HepG2 (cell line): ENCODE results near the gene CPT1A. TPM values are rescaled to one million over a fixed set of nuclear protein-coding genes. Genes with fewer than 3 reads are reported as not detected.

ENCODE experiments used
- ATAC-seq: fragments of 200-7000 bp; cut with Tn5 transposase; 3 replicates; pipeline ENCODE4 v1.9.1; 2020; ENCODE audit warnings: mild to moderate bottlenecking, moderate library complexity
- BruUV-seq: library from RNA; stranded (reverse); fragments of 400-500 nt; replicated peaks from 2 replicates; lab custom pipeline; 2021; lab: Mats Ljungman, UMichigan
- CTCF ChIA-PET: fragments of 300-600 bp; formaldehyde crosslinking; extraction: SDS; loops from one replicate; lab custom pipeline; 2021; ENCODE audit warnings: low total read pairs, inconsistent platforms, low intra/inter-chr PET ratio; lab: Yijun Ruan, JAX
- POLR2A ChIA-PET: fragments of 350-600 bp; sonication (Branson Sonifier 250); formaldehyde crosslinking; loops from one replicate; lab custom pipeline; 2020; ENCODE audit warnings: antibody characterized with exemption, inconsistent platforms; lab: Yijun Ruan, JAX
- DNase-seq: peaks from one replicate; pipeline ENCODE4 v3.0.0-alpha.2; 2015; ENCODE audit warnings: low spot score
- FAIRE-seq: peaks from 3 replicates; lab custom pipeline; 2011; peaks lifted over from hg19 to GRCh38; lab: Jason Lieb, UNC
- H2AFZ ChIP-seq: one replicate; pipeline ENCODE4 v1.6.1; 2011; ENCODE audit warnings: low read length, inconsistent platforms
- H3K27ac ChIP-seq: fragments of 300-600 bp; 3 replicates; pipeline ENCODE4 v1.8.0; 2011; ENCODE audit warnings: mixed run types, mild to moderate bottlenecking, mixed read lengths, low read length, inconsistent platforms; ENCODE audit not compliant: insufficient read depth; ENCODE audit errors: extremely low read length
- H3K27me3 ChIP-seq, 2 experiments: fragments of 200-600 bp in 1 of 2; 2 replicates in 1 of 2; 3 replicates in 1 of 2; pipeline versions ENCODE4 v1.6.0 to v1.8.0; 2011; ENCODE audit warnings: low read length in 2 of 2, mild to moderate bottlenecking in 2 of 2, moderate library complexity in 2 of 2, inconsistent platforms in 1 of 2; ENCODE audit not compliant: insufficient read depth in 2 of 2, control insufficient read depth in 1 of 2
- H3K36me3 ChIP-seq, 2 experiments: fragments of 200-600 bp in 1 of 2; replicated peaks in 1 of 2; 2 replicates in 1 of 2; 3 replicates in 1 of 2; pipeline versions ENCODE4 v1.5.1 to v1.8.0; 2011; ENCODE audit warnings: low read length in 2 of 2, inconsistent platforms in 1 of 2; ENCODE audit not compliant: insufficient read depth in 2 of 2, control insufficient read depth in 1 of 2
- H3K4me1 ChIP-seq: 2 replicates; pipeline ENCODE4 v1.5.1; 2012; ENCODE audit warnings: low read length, inconsistent platforms; ENCODE audit not compliant: insufficient read depth
- H3K4me2 ChIP-seq: 2 replicates; pipeline ENCODE4 v1.6.0; 2011; ENCODE audit warnings: low read depth, low read length, inconsistent platforms
- H3K4me3 ChIP-seq, 3 experiments: fragments of 200-600 bp in 1 of 3; sonication (generic), shearing (Covaris generic) in 1 of 3; replicated peaks in 1 of 3; 2 replicates each; pipeline ENCODE4 v1.5.1; 2011 to 2016; ENCODE audit warnings: low read length in 3 of 3, inconsistent platforms in 2 of 3, low read depth in 2 of 3, mild to moderate bottlenecking in 2 of 3, control low read depth in 1 of 3, mixed read lengths in 1 of 3; ENCODE audit not compliant: insufficient read depth in 1 of 3
- H3K79me2 ChIP-seq: one replicate; pipeline ENCODE4 v1.6.1; 2011; ENCODE audit warnings: low read length, inconsistent platforms; ENCODE audit not compliant: insufficient read depth
- H3K9ac ChIP-seq: 2 replicates; pipeline ENCODE4 v1.6.0; 2011; ENCODE audit warnings: mild to moderate bottlenecking, low read depth, low read length, inconsistent platforms; ENCODE audit not compliant: insufficient read depth
- H3K9me3 ChIP-seq: 2 replicates; pipeline ENCODE4 v1.5.1; 2012; ENCODE audit warnings: mild to moderate bottlenecking, low read length
- H4K20me1 ChIP-seq: 2 replicates; pipeline ENCODE4 v1.6.0; 2011; ENCODE audit warnings: inconsistent platforms, mild to moderate bottlenecking, low read length, moderate library complexity; ENCODE audit not compliant: insufficient read depth
- HNRNPK ChIP-seq: fragments of 200-400 bp; formaldehyde crosslinking; IDR thresholded peaks from 2 replicates; pipeline ENCODE4 v1.6.1; 2018; ENCODE audit warnings: low read length, low read depth, moderate library complexity, mild to moderate bottlenecking; ENCODE audit not compliant: poor library complexity, severe bottlenecking
- HNRNPUL1 ChIP-seq: fragments of 200-400 bp; formaldehyde crosslinking; IDR thresholded peaks from 2 replicates; pipeline ENCODE4 v1.6.1; 2017; ENCODE audit warnings: low read depth, mild to moderate bottlenecking, low read length, moderate library complexity
- KLF16 ChIP-seq, 2 experiments: sonication (generic) in 1 of 2; formaldehyde crosslinking in 1 of 2; IDR thresholded peaks; 2 replicates each; pipeline versions ENCODE4 v1.6.1 to v1.8.0; 2016 to 2023; ENCODE audit warnings: missing genetic modification reagents in 2 of 2, missing compliant biosample characterization in 1 of 2
- NRL ChIP-seq: sonication (generic); formaldehyde crosslinking; IDR thresholded peaks from 2 replicates; pipeline ENCODE4 v1.5.0; 2020; ENCODE audit warnings: missing genetic modification reagents, mild to moderate bottlenecking, moderate library complexity, borderline replicate concordance
- USF2 ChIP-seq, 2 experiments: sonication (generic) in 1 of 2; formaldehyde crosslinking in 1 of 2; IDR thresholded peaks; 2 replicates each; pipeline versions ENCODE4 v1.5.1 to v1.6.1; 2011 to 2020; ENCODE audit warnings: borderline replicate concordance in 1 of 2, low read depth in 1 of 2, low read length in 1 of 2, mild to moderate bottlenecking in 1 of 2, missing genetic modification reagents in 1 of 2, moderate library complexity in 1 of 2
- YY1 ChIP-seq: IDR thresholded peaks from 2 replicates; pipeline ENCODE4 v1.6.1; 2011; ENCODE audit warnings: low read length, low read depth, moderate library complexity, mild to moderate bottlenecking; ENCODE audit not compliant: insufficient read depth, insufficient replicate concordance
- ZBTB49 ChIP-seq: sonication (generic); formaldehyde crosslinking; IDR thresholded peaks from 2 replicates; pipeline ENCODE4 v1.4.0; 2020; ENCODE audit warnings: missing genetic modification reagents, borderline replicate concordance
- ZGPAT ChIP-seq: IDR thresholded peaks from 2 replicates; pipeline ENCODE4 v1.6.1; 2016; ENCODE audit warnings: mild to moderate bottlenecking
- ZNF468 ChIP-seq: sonication (generic); formaldehyde crosslinking; IDR thresholded peaks from 2 replicates; pipeline ENCODE4 v1.8.0; 2022; ENCODE audit warnings: mild to moderate bottlenecking, moderate library complexity, missing genetic modification reagents
- ZNF776 ChIP-seq: sonication (generic); formaldehyde crosslinking; IDR thresholded peaks from 2 replicates; pipeline ENCODE4 v1.4.0; 2020; ENCODE audit warnings: mild to moderate bottlenecking, missing genetic modification reagents
- WGBS: methylation state at CpG from one replicate; pipeline ENCODE4 v1.1.6; 2017; ENCODE audit warnings: low lambda C conversion rate; 5-methylcytosine and 5-hydroxymethylcytosine counted together
- in situ Hi-C: cut with HindIII; loops from 2 replicates; pipeline ENCODE4 v1.10.0; 2017; ENCODE audit warnings: low pct_unique_long_range_greater_than_20kb; ENCODE audit not compliant: extremely low pct_ligation_motif_present
- intact Hi-C: fragments of 100-400 bp; cut with micrococcal nuclease; formaldehyde crosslinking; loops from one replicate; pipeline ENCODE4 v1.10.0; 2022; ENCODE audit not compliant: unreplicated experiment
- polyA plus RNA-seq, 8 experiments: library from polyadenylated mRNA; depleted of rRNA in 3 of 8; stranded (reverse) in 7 of 8; unstranded in 1 of 8; fragments of >200 nt; fragmentation: Illumina TruSeq in 4 of 8; extraction: Trizol in 4 of 8; gene quantifications; 2 replicates each; pipeline versions ENCODE4 v1.2.1 to v1.2.3, GENCODE V29; 2011 to 2016; ENCODE audit warnings: low read depth in 4 of 8, missing spikeins in 1 of 8, mixed read lengths in 1 of 8; ENCODE audit not compliant: insufficient read depth in 1 of 8
- total RNA-seq, 5 experiments: library from RNA; depleted of rRNA; stranded (reverse); fragments of >200 nt; fragmentation: Illumina TruSeq; extraction: Trizol; gene quantifications; 2 replicates each; pipeline ENCODE4 v1.2.3, GENCODE V29; 2016; ENCODE audit warnings: low read depth in 1 of 5

The CPT1A gene
- total and polyA plus RNA-seq, 2 of the 13 experiments (the other 11 are each of a cell fraction or from before 2014, with no cell fraction given) = 7.0 to 7.1 TPM

- Histone ChIP-seq H3K4me3 (peak within 1 kb of the TSS in 2 of 3 experiments; percentile 44 to 58; a peak in 4 of 6 replicates), H3K4me2 (peak within 1 kb of the TSS; percentile 62; the same call in 1 of the 2 replicates), H3K79me2 (no peaks in the 10 kb centered on the region), H3K9me3 (no peaks in the 10 kb centered on the region), H3K27ac (no peak within 1 kb of the TSS), H3K4me1 (no peaks in the 10 kb centered on the region), H3K36me3 (no peaks in the 10 kb centered on the region), H3K27me3 (no peaks in the 10 kb centered on the region), H3K9ac (no peak within 1 kb of the TSS), H2AFZ (no peak within 1 kb of the TSS), H4K20me1 (no peaks in the 10 kb centered on the region)
- ATAC-seq (peak; percentile 88), FAIRE-seq (no peak), DNase-seq (peak; percentile 53)
- ChIA-PET CTCF (no interaction called here), POLR2A (no interaction called here)
- BruUV-seq = no TSS peak
- intact Hi-C loops = no loop called here
- 8% methylated on average over 17 of the region's 42 CpGs for WGBS
- in situ Hi-C loops = no loop called here
- TF ChIP-seq YY1 (peak; percentile 15), NRL (CRISPR knock-in tag) (no peak), KLF16 (CRISPR knock-in tag; IDR thresholded peaks at IDR 0.05) (no peak), ZNF468 (no peak), HNRNPK (peak; percentile 88), ZNF776 (CRISPR knock-in tag) (peak; percentile 43; the same call in 1 of the 2 replicates), ZGPAT (CRISPR knock-in tag) (peak; percentile 42; the same call in 1 of the 2 replicates), ZBTB49 (CRISPR knock-in tag) (no peak), HNRNPUL1 (no peak), USF2 (IDR thresholded peaks at IDR 0.05; ENCODE audit: low read depth, low read length) (no peak), USF2 (CRISPR knock-in tag; IDR thresholded peaks at IDR 0.05; ENCODE audit: borderline replicate concordance) (no peak)
These were observed 90.3 kb downstream of the CPT1A start, which contains the start of gene TESMIN for GRCh38 chr11:68751331-68751856. TSS of gene TESMIN (minus strand) at chr11:68751520. CDS start at chr11:68750660, 860 bp downstream.
